HG02852 (cell line): Measurements from ENCODE around the gene APC2.

Source experiments
- ATAC-seq: cut with Tn5 transposase; IDR thresholded peaks from one replicate; pipeline ENCODE4 v1.9.1; 2021; ENCODE audit warnings: mild to moderate bottlenecking, moderate library complexity; ENCODE audit not compliant: unreplicated experiment

Gene APC2, protein sequence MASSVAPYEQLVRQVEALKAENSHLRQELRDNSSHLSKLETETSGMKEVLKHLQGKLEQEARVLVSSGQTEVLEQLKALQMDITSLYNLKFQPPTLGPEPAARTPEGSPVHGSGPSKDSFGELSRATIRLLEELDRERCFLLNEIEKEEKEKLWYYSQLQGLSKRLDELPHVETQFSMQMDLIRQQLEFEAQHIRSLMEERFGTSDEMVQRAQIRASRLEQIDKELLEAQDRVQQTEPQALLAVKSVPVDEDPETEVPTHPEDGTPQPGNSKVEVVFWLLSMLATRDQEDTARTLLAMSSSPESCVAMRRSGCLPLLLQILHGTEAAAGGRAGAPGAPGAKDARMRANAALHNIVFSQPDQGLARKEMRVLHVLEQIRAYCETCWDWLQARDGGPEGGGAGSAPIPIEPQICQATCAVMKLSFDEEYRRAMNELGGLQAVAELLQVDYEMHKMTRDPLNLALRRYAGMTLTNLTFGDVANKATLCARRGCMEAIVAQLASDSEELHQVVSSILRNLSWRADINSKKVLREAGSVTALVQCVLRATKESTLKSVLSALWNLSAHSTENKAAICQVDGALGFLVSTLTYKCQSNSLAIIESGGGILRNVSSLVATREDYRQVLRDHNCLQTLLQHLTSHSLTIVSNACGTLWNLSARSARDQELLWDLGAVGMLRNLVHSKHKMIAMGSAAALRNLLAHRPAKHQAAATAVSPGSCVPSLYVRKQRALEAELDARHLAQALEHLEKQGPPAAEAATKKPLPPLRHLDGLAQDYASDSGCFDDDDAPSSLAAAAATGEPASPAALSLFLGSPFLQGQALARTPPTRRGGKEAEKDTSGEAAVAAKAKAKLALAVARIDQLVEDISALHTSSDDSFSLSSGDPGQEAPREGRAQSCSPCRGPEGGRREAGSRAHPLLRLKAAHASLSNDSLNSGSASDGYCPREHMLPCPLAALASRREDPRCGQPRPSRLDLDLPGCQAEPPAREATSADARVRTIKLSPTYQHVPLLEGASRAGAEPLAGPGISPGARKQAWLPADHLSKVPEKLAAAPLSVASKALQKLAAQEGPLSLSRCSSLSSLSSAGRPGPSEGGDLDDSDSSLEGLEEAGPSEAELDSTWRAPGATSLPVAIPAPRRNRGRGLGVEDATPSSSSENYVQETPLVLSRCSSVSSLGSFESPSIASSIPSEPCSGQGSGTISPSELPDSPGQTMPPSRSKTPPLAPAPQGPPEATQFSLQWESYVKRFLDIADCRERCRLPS (N-terminal part only)

DNA sequence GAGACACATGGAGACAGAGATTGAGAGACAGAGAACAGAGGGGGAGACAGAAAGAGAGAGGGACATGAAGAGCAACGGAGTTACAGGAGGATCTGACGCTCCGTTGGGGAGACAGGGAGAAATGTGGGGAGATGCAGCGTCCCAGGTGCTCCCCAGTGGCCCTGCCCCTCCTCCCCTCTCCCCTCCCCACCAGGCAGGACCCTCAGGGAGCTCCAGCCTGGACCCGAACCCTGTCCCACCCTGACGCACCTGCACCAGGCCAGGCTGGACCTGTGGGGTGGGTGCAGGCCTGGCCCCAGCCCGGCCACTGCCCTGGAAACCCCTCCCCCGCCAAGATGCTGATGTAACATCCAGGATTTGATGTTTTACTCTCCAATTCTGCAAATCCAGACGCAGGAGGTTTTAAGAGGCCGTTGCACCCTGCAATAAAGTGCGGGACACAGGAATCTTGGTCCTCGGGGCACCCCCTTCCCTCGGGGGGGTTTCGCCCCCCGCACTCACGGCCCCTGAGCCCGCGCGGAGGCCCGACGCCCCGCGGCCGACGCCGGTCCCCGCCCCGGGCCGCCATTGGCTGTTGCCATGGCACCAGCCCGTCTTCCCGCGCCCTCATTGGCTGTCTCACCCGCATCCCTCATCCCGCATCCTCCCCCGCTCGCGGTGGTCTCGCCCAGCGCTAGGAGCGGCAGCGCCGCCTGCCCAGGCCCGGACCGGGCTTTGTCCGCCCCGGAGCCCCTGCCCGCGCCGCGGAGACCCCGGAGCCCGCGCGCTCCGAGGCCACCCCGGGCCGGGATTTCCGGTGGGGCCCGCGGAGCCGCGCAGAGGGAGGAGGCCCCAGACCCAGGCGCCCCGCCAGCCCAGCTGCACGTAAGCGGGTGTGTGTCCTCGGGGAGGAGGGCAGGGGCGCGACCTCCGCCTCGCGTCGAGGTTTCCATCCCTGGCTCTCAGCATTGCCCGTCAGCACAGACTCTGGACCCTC, at the start of gene APC2:
Gene APC2, plus strand, starts transcription at position 655 of the 976 bp plus-strand sequence. CDS start 2,881 bp downstream, outside the sequence.
- no peak for ATAC-seq

DNA sequence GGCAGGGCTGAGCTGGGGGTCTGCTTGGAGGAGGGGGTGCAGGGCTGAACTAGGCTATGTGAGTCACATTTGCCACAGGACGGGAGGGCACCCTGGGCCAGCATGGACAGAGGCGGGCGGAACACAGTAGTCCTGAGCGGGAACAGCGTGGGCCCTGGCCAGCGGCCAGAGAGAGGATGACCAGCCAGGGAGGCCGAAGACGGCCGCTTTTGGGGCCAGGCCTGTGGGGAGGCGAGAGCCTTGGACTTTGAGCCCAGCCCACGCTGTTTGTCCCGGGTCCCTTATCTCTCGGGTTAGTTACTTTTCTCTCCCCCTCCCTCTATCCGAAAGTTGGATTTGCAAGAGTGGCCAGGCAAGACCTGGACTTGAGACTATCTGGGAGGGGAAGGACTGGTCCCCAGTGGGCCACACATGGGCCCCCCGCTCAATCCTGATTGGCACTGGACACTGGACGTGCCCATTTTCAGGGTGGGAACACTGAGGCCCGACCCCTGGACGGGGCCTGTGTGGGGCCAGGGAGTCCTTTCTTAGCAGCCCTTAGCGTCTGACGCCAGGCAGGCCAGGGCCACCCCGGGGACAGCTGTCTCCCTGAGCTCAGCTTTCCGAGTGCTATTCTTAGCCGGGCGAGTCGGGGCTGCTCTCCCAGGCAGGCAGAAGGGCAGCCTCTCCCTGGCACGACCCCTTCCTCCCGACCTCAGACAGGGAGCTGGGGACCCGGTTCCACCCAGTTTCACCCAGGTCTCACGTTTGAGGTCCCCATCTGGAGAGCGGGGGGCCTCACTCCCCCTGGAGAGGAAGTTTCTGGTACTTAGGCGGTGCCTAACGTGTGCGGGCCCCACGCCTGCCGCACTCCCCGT, 49.4 kb upstream of the APC2 start:
- ATAC-seq = no peak

DNA sequence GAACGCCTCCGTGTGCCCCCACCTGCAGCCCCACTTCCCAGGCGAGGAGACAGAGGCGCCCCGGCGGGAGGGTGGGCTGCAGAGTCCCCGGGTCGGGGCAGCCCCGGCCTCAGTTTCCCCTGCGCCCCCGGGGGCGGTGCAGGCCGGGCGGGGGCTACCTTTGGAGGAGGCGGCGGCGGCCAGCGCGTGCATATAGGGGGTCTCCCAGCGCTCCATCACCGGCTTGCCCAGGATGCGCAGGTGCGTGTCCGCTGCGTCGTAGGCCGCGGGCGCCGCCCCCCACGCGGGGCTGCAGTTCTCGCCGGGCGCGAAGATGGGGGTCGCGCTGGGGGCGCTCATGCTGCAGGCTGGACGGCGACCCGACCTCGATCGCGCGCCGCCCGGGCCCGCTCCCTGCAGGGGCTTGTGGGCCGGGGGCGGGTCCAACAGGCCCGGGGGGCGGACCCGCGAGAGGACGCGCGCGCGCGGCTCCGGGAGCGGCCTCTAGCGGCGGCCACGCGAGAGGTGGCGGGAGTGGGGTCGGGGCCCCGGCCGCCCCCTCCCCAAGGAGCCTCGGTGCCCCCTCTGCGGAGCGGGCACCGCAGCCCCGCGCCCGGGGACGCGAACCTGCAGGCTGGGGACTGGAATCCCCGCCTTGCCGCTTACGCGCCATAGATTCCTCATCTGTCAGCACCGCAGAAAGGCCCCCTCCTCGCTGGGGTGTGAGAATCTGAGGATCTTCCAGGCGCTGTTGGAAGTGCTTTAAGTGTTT, 48.6 kb upstream of the APC2 start, which contains the start of gene GAMT:
Gene GAMT, minus strand, starts transcription at position 405 of the 751 bp plus-strand sequence. Its CDS starts 66 bp downstream, at position 339.
- no peak for ATAC-seq

DNA sequence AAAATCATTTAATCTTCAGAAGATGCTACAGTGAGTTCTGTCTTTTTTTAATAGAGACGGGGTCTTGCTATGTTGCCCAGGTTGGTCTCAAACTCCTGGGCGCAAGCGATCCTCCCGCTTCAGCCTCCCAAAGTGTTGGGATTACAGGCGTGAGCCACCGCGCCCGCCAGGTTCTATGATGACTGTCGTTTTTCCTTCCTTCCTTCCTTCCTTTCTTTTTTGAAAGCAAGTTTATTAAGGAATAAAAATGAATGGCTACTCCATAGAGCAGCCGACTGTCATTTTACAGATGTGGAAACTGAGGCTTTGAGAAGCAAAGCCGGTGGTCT, 48.1 kb upstream of the APC2 start:
- no peak for ATAC-seq

DNA sequence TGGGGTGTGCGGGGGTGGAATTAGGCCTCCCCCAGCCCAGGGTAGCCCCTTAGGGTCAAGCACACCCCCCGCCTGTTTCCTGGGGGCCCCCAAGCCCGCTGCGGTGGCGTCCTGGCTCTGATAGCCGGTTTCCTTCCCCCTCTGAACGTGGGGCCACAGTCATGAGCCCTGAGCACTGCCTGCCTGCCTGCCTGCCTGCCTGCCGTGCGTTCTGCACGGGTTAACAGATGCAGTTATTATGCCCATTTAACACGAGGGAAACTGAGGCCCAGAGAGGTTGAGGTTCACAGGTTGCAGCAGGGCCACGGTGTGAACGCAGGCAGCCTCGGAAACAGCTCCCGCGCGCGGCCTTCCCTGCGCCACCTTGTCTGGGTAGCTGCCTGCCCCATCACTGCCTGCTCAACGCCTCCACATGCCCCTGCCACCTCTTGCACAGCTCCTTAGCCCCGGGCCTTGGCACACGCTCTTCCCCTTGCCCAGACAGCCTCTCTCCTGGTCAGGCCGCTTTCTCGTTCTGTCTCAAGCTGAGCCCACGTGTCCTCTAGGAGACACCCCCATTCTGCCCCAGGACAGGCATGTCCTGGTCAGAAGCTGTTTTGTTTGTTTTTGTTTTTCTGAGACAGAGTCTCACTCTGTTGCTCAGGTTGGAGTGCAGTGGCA, 47.4 kb upstream of the APC2 start:
- ATAC-seq = no peak

DNA sequence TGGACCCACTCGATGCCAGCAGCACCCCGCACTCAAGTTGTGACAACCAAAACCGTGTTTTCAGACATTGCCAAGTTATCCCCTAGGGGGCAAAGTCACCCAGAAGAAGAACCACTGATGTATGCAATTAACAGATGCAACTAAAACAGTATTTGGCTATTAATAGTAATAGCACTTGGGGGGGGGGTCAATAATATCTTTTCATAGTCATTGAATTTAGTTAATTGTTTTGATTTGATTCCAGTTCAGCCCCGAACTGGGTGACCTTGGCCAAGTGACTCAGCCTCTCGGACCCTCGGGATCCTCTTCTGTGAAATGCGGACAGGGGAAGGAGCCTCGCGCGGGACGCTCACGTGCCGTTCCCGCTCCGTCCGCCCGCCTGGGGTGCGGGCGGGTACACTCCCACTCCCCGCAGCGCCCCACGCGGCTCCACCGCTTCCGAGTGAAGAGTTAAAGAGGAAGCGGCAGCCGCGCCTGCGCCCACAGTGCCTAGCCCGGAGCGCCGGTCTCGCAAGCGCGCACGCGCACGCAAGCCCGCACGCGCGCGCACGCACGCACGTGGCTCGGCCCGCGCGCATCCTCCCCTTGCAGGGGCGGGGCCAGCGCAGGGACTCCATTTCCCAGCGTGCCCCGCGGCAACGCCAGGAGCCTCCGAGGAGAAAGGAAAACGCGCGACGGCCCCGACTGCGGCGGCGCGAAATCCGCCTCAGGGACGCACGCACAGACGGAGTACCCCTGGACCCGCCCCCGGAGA, 43.0 kb upstream of the APC2 start:
- peak; percentile 63 for ATAC-seq

DNA sequence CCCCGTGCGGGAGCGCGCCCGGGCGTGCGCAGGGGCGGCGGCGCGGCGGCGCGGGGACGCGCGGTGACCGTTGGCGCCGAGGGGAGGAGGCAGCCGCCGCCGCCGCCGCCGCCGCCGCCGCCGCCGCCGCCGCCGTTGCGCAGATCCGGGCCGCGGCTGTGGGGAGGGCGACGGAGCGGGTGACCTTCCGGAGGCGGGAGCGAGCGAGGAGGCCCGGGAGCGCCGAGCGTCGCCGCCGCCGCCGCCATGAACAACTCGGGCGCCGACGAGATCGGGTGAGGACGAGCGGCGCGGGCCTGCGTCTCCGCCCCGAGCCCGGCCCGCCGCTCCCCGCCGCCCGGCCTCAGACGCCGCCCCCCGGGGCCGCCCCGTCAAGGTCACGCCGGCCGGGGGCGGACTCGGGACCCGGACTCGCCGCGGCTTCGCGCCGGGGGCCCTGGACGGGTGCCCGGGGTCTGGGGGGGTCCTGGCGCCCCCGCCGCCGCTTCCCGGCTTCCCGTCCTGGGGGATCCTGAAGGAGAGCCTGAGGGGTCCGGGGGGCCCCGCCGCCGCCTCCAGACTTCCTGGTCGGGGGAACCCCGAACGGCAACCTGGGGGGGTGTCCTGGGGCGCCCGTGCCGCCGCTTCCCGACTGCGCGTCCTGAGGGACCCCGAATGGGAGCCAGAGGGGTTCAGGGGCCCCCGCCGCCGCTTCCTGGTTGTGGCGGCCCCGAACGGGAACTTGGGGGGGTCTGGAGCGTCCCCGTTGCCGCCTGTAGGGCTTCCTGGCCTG, 42.2 kb upstream of the APC2 start, which contains the start of gene DAZAP1:
Gene DAZAP1, plus strand, starts transcription at position 59 of the 772 bp plus-strand sequence. Its CDS starts 188 bp downstream, at position 247.
- peak; percentile 34 for ATAC-seq

DNA sequence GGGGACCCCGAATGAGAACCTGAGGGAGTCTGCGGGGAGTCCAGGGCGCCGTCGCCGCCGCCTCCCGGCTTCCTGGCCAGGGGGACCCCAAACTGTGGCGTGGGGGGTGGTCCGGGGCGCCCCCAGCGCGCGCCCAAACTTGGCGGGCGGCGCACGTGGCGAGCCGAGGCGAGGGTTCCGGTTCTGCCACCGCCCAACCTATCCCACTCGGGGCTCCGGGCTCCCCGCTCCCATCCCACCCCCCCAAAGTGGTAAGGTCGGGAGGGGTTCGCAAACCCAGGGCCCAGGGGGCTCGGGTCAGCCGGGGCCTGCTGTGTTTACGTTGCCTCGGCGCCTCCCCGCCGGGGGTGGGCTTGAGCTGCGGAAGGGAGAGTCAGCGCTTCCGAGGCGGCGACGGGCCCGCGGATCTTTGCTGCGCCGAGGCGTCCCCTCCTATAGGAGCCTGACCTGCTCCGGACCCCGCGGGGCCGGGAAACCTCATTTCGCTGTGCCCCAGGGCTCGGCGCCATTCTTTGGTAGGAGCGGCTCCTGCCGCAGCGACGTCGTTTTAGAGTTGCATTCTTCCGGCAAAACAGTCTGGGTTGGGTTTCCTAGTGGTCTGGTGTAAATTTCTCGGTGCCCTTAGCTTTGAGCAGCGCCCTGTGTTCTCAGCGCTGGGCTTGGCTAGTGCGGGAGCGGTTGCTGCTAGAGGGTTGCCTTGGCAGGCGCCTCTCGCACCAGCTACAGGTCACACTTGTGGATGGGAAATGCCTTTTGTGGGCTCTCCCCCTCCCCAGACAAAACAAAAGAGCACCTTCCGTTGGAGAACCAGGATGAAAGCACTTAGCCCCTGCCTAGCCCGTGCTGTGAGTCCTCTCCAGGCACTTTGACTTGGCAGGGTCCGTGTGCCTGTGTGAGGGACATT, 41.4 kb upstream of the APC2 start:
- ATAC-seq = no peak

DNA sequence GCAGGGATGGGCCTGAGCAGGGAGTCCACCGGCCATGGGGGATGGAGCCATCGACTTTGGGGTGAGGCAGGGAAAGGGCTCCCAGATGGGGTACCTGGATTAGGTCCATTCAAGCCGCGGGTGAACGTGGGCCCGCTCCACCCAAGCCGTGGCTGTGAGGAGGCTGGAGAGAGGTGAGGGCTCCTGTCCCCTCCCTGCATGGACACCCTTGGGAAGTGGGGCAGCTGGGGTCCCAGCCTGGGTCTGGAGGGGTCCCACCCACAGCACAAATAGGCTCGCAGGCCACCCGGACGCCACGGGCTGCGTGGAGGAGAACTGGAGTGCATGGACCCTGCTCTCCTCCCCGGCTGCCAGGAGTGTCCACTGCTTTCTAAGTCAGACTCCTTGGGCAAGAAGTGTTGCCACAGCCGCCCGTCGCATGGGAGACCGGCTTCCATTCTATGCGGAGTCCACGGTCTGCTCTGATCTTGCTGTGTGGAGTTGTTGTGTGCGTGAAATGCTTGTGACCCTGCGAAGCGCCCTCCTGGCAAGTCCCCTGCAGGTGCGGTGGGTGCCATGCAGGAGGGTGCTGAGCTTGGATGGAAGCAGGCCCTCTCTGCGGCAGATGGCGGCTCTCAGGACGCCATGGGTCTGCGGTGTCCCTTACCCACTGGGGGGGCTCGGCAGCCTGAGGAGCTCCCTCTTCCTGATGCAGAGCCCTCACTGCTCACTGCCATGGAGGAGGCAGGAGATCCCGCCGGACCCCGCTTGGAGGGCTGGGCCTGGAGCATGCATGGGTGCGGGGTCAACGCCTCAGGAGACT, 40.5 kb upstream of the APC2 start:
- ATAC-seq = no peak

DNA sequence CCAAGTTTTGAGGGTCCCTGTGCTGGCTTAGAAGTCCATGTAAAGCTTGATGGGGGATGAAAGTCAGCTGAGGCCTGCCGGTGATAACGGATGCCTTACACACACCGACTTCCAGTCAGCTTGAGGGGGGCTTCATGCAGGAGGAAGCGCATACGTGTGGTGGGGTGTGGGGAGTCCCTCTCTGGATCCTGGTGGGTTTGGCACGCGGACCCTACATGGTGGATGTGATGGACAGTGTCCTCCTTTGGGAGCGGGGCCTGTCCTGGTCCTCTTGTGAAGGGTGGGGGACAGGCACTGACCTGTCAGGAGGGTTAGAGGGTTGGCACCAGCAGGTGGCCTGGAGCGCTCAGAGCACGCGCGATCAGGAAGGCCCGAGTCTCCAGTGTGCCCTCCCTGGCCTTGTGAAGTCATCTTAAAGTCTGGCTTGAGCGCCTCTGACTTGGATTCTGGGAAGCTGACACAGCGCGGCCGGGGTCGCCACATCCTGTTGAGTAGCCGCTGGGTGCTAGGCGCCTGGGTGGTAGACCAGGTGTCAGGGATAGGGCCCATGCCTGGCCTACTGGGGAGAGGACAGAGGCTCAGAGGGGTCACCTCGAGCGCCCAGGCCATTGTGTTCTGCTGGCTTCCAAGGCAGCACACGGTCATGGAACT, 39.7 kb upstream of the APC2 start:
- no peak for ATAC-seq

DNA sequence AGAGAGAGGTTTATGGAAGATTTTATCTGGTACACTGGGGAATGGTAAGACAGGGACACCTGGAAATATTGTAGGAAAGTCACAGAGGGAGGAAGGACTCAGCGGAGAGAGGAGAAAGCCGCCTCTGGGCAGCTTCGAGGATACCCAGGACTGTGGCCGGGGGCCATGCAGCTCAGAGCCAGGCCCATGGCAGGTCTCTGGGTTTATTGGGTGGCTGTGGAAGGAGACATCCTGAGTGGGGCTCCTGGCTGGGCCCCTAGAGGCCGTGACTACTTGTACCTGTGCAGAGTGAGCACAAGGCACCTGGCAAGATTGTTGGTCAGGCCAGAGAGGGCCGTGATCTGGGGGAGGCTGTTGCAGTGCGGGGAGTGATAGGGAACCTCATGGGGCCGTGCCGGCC, 39.1 kb upstream of the APC2 start:
- ATAC-seq = no peak

DNA sequence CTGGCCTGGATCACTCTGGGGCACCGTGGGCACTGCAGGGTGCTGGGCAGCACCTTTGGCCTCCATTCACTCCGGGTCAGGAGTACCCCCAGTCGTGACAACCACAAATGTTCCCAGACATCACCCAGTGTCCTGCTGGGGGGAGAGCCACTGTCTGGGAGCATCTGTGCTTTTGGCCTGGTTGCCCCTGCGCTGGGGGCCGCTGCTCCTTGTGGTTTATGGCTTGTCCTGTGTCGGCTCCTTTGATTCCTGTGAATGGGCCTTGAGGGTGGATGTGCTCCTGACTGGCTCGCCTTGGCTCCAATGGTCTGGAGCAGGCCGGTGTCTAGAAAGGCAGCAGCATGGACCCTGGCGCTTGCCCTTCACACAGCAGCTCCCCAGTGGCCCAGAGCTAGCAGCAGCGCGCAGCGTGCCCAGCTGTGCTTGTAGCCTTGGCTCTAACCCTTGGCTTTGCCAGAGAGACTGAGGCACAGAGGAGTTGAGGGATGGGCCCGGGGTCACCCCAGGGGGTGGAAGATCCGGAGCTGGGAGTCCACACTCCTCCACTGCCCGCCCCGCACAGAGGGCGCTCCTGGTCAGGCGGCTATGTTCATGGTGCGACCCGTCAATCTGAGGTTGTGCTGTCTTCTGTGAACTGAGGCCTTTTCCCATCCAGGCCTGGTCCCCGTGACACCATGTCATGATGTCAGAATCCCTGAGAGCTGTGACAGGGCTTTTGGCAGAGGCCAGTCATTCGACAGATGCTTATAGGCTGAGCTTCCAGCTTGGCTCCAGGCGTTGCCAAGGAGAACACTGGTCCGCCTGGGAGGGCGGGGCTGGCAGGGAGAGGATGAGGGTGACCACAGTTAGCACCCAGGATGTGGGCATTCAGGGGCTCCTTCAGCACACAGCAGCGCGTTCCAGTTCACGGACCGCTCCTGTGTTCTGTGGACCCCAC, 38.4 kb upstream of the APC2 start:
- ATAC-seq = no peak
